M059J (cell line): ENCODE measurements around the gene XCL2. TPM values are rescaled to one million over a fixed set of nuclear protein-coding genes. Genes with fewer than 3 reads are reported as not detected.

Source experiments
- DNase-seq: peaks from one replicate; pipeline ENCODE4 v3.0.0-alpha.2; 2012; ENCODE audit warnings: low read depth
- total RNA-seq: library from RNA; depleted of rRNA; stranded (reverse); fragments of >200 nt; shearing (Covaris generic); gene quantifications from 2 replicates; pipeline ENCODE4 v1.2.3, GENCODE V29; 2014; rRNA removed

Gene XCL2
- total RNA-seq, 1 experiment from 2014 or later: 0.39 TPM

DNA sequence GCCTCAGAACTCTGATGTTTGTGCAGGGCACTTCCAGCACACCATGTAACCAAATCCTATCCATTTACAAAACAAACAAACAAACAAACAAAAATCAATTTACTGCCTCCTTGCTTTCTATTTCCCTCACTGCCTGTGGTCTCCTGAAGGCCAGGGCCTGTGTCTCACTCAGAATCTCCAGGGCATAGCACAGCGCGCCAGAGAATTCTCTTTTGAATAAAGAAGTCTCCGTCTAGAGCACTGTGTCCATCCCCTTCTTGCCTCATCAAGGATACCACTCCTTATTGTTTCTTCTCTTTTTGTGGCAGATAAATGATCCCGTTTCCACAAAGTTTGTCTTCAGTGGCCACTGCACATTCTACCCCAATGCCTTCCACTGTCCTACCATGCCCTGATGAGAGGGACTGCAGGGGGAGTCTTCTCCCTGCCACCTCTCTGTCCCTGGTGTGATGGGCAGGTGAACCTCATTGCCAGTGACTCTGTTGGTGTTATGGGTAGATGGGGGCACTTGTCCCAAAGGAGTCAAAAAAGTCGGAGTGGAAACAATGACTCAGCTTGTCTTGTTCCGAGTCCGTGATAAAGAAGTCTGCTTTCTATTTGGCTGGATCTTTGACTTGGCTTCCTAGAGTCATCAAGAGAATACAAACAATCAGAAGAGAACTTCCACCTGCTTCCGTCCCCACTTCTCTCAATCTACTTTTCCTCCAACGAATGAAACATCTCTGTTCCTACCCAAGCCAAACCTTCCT is 30.0 kb downstream of the XCL2 start:
- no peak for DNase-seq

DNA sequence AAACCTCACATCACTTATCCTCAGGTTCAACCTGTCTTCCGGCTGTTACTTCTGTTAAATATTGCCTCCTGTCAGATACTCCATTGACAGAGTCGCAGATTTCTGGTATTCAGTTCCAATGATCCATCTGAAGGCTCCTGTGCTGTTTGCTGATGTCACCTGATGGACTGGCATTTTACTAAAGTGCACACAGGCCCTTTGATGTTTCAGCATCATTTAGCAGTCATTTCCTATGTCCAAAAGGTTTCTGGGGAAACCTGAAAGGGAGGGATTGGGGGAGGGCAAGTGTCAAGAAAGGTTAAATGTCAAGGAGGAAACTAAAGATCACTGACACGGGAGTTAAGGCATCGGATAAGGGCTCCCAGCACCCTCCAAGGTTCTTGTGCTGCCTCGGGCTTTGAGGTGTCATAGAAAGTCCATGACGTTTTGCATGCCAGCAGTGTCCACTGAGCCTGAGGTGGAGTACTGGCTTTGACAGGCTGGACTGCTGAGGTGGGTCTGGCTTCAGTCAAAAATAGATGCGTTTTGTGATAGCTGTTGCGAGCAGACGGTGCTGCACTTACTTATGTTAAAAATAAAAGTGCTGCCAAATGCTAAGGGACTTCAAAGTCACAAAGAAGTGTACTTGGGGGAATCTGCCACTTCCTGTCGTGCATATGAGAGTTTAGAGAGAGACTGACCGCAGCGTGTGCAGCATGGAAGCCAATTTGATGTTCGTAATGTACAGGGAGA is 30.8 kb downstream of the XCL2 start:
- no peak for DNase-seq

DNA sequence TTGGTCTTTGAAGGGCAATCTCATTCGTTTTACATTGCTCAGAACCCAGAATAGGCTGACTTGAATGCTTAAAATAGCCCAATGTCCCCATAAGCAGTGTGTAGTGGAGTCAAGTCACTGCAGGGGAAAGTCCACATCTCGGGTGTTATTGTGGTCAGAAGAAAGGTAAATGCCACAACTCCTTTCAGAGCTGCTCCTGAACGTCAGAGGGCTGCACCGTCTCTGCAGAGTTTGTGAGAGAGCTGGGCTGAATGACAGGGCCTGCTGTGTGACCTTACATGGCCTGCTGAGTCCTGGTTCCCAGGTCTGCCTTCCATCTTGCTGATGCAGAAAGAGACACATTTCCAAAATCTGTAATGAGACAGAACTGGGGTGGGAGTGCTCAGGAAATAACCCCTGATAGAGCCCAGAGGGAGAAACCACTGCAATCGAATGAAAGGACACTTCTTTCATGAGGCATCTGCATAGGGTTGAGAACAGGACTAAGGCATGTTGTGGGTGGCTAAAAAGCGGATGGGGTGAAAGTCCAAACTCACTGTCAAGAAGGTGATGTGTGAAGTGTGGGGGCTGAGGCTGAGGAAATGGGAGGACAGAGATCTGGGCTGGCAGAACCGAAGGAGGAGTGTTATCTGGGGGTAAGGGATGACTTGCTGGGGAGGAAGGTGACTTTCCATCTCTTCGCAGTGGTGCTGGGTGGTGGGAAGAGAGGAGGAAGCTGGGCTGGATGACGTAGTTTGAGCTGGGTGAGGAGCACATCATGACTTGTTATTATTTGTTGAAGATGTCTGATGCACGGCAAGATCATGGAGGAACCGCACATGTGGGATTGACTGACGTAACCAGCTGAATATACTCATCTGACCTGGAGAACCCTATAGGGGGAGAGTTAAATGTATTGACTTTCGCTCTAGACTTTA is 33.7 kb downstream of the XCL2 start:
- DNase-seq: no peak

DNA sequence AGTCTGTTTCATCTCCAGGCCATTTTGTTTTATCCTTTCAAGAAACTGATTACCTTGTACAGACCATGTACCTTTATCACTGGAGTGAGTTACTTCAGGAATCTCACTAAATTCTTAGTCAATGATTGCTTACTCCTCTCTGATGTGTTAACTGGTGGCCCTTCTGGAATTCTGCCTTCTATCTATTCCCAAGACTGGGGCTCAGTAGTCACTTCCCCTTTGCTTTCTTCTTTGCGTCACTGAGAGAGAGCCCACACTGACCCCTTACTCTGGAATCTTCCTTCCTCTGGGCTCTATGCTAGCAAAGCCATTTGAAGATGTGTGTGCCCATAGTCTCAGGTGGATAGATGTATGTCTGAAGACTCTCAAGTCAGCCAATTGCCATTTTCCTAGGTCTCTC is 34.6 kb downstream of the XCL2 start:
- no peak for DNase-seq

DNA sequence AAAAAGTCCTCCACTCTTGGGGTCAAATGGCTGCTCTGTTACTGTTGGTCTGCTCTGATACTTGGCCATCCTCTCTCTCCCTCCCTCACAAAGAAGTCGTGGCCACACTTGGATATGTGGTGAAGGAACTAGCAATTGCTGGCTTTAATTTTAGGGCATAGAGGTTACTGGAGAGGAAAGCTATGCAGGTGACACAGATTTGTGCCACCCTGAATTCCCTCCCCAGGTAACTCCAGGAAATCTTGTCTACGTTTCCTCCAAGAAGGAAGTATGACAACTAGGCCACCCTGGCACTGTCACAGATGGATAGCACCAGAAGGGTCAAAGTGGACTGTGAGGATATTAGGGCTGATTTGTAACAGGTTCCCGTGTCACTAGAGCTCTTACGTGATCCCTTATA is 36.0 kb downstream of the XCL2 start:
- no peak for DNase-seq

DNA sequence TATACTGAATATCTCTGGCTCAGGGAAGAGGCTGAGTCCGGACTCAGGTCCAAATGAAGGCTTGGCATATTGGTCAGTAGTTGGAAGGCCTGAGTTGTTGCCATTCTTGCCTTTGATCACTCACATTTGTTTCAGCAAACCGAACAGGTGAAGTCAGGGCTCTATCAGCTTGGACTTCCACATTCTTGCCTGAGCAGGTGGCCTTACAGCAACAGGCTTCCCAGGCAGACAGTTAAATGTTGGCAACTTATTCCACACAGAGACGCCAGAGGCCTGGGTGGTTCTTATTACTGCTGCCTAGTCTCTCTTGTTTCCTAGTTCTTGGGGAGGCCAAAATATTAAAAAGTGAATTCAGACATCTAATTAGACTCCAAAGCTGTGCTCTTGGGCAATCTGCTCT is 36.6 kb downstream of the XCL2 start:
- DNase-seq: no peak

DNA sequence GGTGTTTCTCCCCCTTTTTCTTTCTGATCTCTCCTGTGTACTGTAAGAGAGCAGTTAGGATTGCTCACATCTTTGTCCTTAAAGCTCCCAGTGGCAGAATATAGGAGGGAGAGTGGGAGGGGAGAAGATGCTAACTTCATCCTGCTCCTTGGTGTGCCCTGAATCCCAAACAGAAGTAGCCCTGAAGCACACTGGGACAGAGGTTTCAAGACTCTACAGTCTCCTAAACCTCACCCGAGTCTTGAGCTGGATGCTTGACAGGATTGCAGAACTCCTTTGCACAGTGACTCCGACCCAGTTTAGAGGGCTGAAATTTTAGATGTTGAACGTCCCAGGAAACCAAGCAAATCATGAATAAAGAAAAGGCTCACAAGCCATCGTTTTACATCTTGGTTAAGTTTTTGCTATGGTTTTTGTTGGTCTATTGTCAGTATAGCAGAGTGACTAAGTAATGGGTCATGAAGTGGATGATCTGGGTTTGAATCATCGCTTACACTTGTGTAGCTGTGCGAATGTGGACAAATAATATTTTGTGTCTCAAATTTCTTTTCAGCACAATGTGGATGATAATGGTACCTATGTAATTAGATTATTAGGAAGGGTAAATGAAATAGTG is 37.5 kb downstream of the XCL2 start:
- peak; percentile 76 for DNase-seq

DNA sequence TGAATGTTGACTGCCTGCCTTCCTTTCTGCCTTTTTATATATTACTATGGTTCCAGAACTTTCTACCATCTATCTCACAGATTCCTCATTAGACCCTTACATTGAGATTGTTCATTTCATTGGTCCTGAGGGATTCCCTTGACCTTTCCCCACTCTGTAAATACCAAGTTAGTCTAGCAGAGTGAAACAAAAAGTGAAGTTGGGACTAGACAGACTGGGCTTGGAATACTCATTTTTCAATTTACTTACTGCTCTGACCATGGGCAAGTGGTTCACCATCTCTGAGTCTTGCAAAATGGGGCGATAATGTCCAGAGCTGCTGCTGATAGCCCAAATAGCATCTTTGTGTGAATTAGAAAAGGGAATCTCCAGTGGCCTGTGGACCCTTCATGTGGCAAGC is 38.8 kb downstream of the XCL2 start:
- DNase-seq: no peak

DNA sequence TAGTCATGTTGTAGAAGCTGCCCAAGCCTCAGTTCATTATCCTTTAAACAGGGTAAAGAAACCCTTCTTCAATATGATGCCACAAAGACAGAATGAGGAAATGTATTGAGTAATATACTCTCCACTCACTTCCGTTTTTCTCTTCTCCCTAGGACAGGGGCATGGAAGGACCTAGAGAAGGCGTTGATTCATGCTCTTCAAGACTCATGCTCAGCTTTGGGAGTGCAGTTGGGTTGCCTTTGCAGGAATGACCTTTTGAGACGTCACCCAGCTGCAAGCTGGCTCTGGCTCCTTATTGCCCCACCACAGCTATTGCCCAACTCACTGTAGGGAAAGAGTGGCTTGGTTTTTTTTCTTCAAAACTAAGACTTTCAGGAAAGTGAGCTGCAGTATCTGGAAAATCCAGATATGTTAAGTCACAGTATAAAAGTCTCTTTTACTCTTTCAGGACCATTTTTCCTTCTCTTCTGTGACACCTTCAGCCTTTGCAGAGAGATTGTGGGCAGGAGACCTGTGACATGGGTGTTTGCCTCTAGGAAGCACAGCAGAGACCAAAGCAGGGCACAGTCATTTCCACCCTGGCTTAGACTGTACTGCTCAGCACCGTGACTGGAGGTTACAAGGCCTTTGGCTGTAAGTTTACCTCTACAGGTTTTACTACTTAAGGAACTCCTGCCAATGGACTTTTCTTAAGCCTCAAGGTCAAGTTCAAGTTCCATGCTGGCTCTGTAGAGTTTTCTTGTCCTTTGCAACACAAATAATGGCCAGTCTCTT is 39.5 kb downstream of the XCL2 start:
- DNase-seq: peak; percentile 12

DNA sequence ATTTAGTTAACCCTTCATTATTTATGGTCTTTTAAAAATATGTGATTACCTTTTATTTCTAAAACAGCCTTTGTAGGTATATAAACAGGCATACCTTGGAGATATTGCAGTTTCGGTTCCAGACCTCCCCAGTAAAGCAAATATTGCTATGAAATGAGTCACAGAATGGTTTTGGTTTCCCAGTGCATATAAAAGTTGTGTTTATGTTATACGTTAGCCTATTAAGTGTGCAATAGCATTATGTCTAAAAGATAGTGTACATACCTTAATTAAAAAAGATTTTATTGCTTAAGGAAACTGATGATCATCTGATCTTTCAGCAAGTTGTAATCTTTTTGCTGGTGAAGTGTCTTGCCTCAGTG is 44.1 kb downstream of the XCL2 start:
- peak; percentile 52 for DNase-seq

DNA sequence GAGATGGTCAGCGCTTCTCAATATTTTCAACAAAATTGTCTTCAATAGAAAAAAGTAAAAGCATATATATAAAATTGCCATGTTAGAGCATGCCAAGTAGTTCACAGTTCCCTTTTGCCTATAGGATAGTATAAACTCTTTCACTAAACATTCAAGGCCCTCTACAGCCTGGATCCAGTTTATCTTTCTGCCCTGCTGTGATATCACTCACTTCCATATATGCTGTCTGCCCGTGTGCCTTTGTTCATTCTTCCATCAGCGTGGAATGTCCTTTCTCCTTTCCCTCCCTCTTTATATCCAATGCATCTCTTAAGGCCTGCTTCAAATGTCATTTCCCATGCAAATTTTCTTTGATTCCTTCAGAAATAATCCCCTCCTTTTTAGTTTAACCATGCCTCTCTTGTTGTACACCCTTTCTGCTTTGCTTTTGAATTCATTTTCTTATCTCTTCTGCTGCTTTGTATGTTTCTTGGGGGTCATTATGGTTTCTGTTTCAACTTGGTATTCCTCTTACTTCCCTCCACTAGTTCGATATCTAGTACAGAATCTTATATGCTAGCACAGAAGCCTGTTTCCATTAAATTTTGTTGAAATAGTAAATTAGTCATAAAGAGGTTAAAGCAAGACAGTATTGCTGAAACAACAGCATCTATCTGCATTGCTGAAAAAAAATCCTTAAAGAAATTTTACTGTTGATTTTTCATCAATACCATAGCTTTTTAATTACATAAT is 44.7 kb downstream of the XCL2 start:
- DNase-seq: peak; percentile 8

DNA sequence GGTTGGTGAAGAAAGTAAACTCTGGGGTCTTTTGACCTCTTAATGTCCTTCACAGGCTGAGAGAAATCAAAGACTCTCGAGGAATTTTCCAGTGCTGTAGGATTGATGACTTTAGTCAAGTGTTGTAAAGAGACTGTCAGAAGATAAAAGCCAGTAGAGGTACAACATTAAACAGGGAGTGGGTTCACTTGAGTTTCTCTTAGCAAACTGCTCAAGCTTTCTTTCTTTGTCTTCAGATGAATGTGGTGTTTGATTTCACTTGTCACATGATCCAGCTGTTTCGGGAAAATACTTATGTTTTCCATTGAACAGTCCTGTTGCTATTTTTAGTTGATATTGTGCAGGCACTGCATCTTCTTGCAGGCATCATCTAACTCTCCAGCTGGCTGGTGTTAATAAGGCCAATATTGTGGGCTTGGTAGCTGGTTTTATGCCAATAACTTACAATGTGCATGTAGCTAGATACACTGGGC is 45.6 kb downstream of the XCL2 start:
- peak; percentile 20 for DNase-seq

DNA sequence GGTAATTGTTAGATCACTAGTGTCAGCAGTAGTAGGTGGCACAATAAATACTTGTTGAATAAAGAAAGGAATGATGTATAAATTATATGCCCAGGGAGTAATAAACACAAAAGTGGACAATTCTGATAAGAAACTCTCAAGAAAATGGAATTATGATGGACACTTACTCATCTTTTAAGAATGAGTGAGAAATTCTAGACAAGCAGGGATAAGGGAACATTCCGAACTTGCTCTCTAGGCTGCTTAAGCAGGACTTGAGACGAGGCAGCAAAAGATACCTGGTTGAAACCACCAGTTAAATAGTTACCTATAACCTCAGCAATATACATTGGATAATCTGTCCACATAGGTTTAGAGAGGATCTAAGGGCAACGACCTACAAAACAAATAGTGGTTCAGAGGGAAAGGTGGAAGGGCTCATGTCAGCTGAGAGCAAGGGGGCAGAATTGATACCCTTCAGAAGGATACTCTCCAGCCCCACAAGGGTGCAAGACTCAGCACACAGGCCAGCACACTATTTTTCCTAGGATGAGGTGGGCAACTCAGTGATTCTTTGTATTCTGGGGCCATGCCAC is 46.3 kb downstream of the XCL2 start:
- no peak for DNase-seq

DNA sequence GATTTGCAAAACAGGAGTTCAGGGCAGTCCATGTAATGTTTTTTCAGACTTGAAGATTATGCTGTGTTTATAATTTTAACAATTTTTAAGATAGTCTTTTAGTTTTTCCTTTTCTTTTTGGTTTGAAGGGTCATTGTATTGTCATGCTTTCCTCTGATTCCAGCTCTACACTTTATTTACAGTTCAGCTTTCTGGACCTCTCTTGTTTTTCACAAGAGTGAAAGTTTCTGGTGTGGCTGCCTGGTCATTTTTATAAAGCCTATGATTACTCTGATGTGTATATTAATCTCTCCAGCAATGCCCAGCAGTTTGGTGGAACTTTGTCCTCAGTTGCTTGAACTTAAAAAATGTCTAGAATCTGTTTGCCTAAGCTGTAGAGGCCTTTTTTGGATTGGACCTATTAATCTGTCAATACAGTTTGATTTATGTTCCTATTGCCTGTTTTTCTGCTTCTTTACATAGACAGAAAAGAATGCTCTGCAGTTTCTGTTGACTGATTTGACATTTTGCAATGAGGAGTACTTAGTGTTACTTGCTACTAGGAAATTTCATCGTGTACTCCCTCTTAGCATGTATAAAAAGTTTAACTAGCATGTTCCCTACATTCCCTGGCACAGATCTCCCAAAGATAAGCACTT is 52.2 kb downstream of the XCL2 start:
- DNase-seq: no peak

Other genes with a start within 250 kb of the XCL2 start
- not detected in 2 replicates for gene XCL1, start 32.6 kb upstream of the XCL2 start, total RNA-seq
- not detected in 2 replicates for gene DPT, start 185.2 kb upstream of the XCL2 start, total RNA-seq